ENCODE measurements around the gene THADA. TPM values are rescaled to one million over a fixed set of nuclear protein-coding genes. Genes with fewer than 3 reads are reported as not detected.
"Not testable (repeated sequence)": the region's sequence is repeated elsewhere in the genome, so short reads cannot be mapped to it uniquely, and the experiment has no call there.

THADA gene
- total RNA-seq, 1 donor from 2014 or later = 29.3 TPM

GRCh38 chr2:43387092-43388062, 208.5 kb downstream of the THADA start:
- no peaks in the 10 kb centered on the region for H3K4me1 Mint-ChIP-seq
- no peak for DNase-seq (ENCODE audit: low spot score)

DNA sequence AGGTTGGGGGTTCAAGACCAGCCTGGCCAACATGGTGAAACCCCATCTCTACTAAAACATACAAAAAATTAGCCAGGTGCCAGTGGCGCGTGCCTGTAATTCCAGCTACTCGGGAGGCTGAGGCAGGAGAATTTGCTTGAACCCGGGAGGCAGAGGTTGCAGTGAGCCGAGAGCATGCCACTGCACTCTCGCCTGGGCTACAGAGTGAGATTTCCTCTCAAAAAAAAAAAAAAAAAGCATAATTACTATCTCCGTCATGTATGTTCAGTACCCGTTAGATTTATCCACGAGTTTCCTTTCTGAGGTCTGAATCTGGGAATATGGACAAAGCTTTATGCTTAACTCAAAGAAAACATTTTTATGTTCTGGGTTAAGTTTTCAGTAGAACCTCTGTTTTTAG, 209.2 kb downstream of the THADA start:
- not testable (repeated sequence) for H3K4me1 ChIP-seq; DNase-seq (ENCODE audit: low spot score); H3K4me3 ChIP-seq; H3F3A ChIP-seq (ENCODE audit: low read depth); H3K27ac ChIP-seq; H4K20me1 ChIP-seq (ENCODE audit: low read depth); H3K79me2 ChIP-seq (ENCODE audit: low read depth); H3K9me3 ChIP-seq (ENCODE audit: low read depth); H3K9me3 Mint-ChIP-seq; H3K27me3 ChIP-seq; H3K9ac ChIP-seq; H3K4me3 Mint-ChIP-seq; H3K4me1 Mint-ChIP-seq; H3K4me2 ChIP-seq; H3K27me3 Mint-ChIP-seq (ENCODE audit: insufficient read depth, low read depth); H3K36me3 Mint-ChIP-seq; H3K36me3 ChIP-seq; H2AFZ ChIP-seq (replicated peaks); H3K27ac Mint-ChIP-seq

More at GRCh38 chr2:43387092-43388062, 208.5 kb downstream of the THADA start:
- Histone ChIP-seq H3K4me3 (no peak overlapping the region), H3F3A (ENCODE audit: low read depth) (no peaks in the 10 kb centered on the region), H3K27me3 (no peaks in the 10 kb centered on the region), H3K27ac (no peak overlapping the region), H3K36me3 (no peaks in the 10 kb centered on the region), H3K4me1 (no peaks in the 10 kb centered on the region), H3K4me2 (no peak overlapping the region), H3K9ac (no peak overlapping the region), H4K20me1 (ENCODE audit: low read depth) (no peaks in the 10 kb centered on the region), H2AFZ (replicated peaks) (no peak overlapping the region), H3K79me2 (ENCODE audit: low read depth) (no peaks in the 10 kb centered on the region), H3K9me3 (ENCODE audit: low read depth) (no peaks in the 10 kb centered on the region)
- no peak for TF ChIP-seq EZH2phosphoT487 (IDR thresholded peaks at IDR 0.05)
- TF ChIP-seq CTCF (IDR thresholded peaks at IDR 0.05) = no peak
- no peak for TF ChIP-seq EZH2 (IDR thresholded peaks at IDR 0.05)
- Mint-ChIP-seq H3K36me3 (no peaks in the 10 kb centered on the region), H3K4me3 (no peak overlapping the region), H3K27ac (no peak overlapping the region), H3K27me3 (ENCODE audit: insufficient read depth, low read depth) (no peaks in the 10 kb centered on the region), H3K9me3 (no peaks in the 10 kb centered on the region)

DNA sequence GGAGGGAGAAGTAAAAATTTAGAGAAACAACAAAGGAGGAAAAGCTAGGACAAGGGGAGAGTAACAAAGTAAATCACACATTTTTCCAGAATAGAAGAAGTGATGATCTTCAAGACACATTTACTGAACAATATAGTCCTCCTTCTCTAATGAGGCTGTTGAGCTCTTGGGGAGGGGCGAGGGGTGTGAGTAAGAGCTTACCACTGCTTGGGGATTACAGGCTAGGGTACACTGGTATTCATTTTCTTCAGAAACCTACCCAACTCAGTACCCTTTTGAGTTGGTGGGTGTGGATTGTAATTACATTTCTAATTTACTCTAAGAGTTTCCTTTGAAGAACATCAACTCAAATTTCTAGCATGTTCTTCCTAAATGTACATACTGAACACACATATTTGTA, 211.7 kb downstream of the THADA start:
- no peaks in the 10 kb centered on the region for H3K9me3 ChIP-seq (ENCODE audit: low read depth)
- DNase-seq (ENCODE audit: low spot score) = no peak
- no peaks in the 10 kb centered on the region for H3K36me3 ChIP-seq
- H2AFZ ChIP-seq (replicated peaks) = no peak overlapping the region
- H3K4me3 Mint-ChIP-seq = no peak overlapping the region
- H3K79me2 ChIP-seq (ENCODE audit: low read depth) = no peaks in the 10 kb centered on the region
- no peaks in the 10 kb centered on the region for H3K27me3 ChIP-seq
- no peak overlapping the region for H3K9ac ChIP-seq
- no peak overlapping the region for H3K27ac ChIP-seq
- no peaks in the 10 kb centered on the region for H4K20me1 ChIP-seq (ENCODE audit: low read depth)
- no peaks in the 10 kb centered on the region for H3K9me3 Mint-ChIP-seq
- H3K4me1 Mint-ChIP-seq = no peaks in the 10 kb centered on the region
- no peak overlapping the region for H3K4me3 ChIP-seq
- no peaks in the 10 kb centered on the region for H3F3A ChIP-seq (ENCODE audit: low read depth)
- H3K36me3 Mint-ChIP-seq = peaks cover 2% of the 10 kb centered on the region
- no peak overlapping the region for H3K27ac Mint-ChIP-seq
- H3K4me1 ChIP-seq = no peaks in the 10 kb centered on the region
- H3K27me3 Mint-ChIP-seq (ENCODE audit: insufficient read depth, low read depth) = no peaks in the 10 kb centered on the region
- no peak for TF ChIP-seq CTCF (IDR thresholded peaks at IDR 0.05)
- TF ChIP-seq EZH2phosphoT487 (IDR thresholded peaks at IDR 0.05) = no peak
- no peak for TF ChIP-seq EZH2 (IDR thresholded peaks at IDR 0.05)
- H3K4me2 ChIP-seq = no peak overlapping the region

DNA sequence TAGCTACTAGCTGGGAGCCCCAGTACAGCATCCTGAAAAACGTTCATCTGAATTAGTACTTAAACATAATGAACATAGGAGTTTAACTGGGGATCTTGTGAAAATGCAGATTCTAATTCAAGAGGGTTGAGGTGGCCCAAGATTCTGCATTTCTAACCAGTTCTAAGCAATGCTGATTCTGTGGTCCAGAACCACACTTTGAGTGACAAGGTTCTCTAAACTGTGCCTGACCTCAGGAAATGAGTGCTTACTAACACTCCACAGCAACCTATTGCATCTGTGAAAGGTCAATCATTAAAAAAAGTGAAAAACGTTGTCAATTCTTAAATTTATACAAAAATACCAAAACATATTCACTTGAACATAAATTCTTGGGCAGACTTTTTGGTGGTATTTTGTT, 212.3 kb downstream of the THADA start:
- Mint-ChIP-seq H3K4me1 (no peaks in the 10 kb centered on the region), H3K27ac (no peak overlapping the region), H3K36me3 (peaks cover 2% of the 10 kb centered on the region), H3K9me3 (no peaks in the 10 kb centered on the region), H3K27me3 (ENCODE audit: insufficient read depth, low read depth) (no peaks in the 10 kb centered on the region), H3K4me3 (no peak overlapping the region)
- H4K20me1 ChIP-seq (ENCODE audit: low read depth) = no peaks in the 10 kb centered on the region
- no peaks in the 10 kb centered on the region for H3K79me2 ChIP-seq (ENCODE audit: low read depth)
- H3K36me3 ChIP-seq = no peaks in the 10 kb centered on the region
- no peak overlapping the region for H2AFZ ChIP-seq (replicated peaks)
- no peak overlapping the region for H3K4me3 ChIP-seq
- H3F3A ChIP-seq (ENCODE audit: low read depth) = no peaks in the 10 kb centered on the region
- no peak overlapping the region for H3K4me2 ChIP-seq
- no peak overlapping the region for H3K27ac ChIP-seq
- H3K9me3 ChIP-seq (ENCODE audit: low read depth) = no peaks in the 10 kb centered on the region
- no peak overlapping the region for H3K9ac ChIP-seq
- no peaks in the 10 kb centered on the region for H3K27me3 ChIP-seq
- H3K4me1 ChIP-seq = no peaks in the 10 kb centered on the region
- no peak for DNase-seq (ENCODE audit: low spot score)
- no peak for TF ChIP-seq CTCF (IDR thresholded peaks at IDR 0.05)
- no peak for TF ChIP-seq EZH2 (IDR thresholded peaks at IDR 0.05)
- no peak for TF ChIP-seq EZH2phosphoT487 (IDR thresholded peaks at IDR 0.05)

Data from neural progenitor cell (in vitro differentiated cells).